Measurements from ENCODE around the gene KHSRP.

The KHSRP gene

DNA sequence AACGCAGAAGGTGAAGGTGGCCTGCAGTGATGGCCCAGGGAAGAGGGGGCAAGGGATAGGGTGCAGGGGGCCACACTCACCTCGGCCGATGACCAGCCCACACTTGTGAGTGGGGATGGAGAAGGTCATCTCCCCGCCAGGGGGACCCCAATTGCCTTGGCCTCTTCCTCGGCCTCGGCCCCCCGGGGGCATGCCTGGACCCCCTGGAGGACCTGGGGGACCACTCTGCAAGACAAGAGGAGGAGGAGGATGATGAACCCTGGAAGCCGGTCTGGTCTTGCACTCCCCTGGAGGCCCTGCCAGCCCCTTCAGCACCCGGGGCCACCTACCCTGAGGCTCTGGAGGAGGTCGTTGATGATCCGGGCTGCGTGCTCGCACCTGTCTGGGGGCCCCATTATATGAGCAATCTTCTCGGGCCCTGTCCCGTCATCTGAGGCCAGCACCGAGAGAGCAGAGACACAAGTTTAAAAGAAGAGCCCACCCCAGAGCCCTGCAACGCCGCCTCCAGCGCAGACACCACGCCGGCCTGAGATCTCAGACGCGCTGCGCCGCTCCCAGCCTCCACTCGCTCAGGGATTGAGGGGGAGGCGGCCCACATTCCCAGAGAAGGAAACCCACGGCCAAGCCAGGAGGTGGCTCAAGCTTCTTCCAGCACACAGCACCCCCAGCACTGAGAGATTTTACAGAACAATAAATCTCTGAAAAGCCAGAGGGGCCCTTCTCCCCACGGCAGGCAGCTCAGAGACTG lies 7.8 kb downstream of the KHSRP start:
- TF ChIP-seq, protein P1, sequence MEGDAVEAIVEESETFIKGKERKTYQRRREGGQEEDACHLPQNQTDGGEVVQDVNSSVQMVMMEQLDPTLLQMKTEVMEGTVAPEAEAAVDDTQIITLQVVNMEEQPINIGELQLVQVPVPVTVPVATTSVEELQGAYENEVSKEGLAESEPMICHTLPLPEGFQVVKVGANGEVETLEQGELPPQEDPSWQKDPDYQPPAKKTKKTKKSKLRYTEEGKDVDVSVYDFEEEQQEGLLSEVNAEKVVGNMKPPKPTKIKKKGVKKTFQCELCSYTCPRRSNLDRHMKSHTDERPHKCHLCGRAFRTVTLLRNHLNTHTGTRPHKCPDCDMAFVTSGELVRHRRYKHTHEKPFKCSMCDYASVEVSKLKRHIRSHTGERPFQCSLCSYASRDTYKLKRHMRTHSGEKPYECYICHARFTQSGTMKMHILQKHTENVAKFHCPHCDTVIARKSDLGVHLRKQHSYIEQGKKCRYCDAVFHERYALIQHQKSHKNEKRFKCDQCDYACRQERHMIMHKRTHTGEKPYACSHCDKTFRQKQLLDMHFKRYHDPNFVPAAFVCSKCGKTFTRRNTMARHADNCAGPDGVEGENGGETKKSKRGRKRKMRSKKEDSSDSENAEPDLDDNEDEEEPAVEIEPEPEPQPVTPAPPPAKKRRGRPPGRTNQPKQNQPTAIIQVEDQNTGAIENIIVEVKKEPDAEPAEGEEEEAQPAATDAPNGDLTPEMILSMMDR (IDR thresholded peaks at IDR 0.05): no peak
- Histone ChIP-seq H3K27me3 (no peaks in the 10 kb centered on the region), H3K9me3 (no peaks in the 10 kb centered on the region), H3K4me3 (no peak overlapping the region), H3K4me1 (peaks cover 0 to 9% (median 5%) of the 10 kb centered on the region in 4 donors), H3K27ac (no peak overlapping the region), H3K36me3 (peaks cover 60 to 86% (median 81%) of the 10 kb centered on the region in 3 donors)
- DNase-seq: no peak
- intact Hi-C loops (cut with DNase I; ENCODE audit: low total_unique reads): no loop called here

DNA sequence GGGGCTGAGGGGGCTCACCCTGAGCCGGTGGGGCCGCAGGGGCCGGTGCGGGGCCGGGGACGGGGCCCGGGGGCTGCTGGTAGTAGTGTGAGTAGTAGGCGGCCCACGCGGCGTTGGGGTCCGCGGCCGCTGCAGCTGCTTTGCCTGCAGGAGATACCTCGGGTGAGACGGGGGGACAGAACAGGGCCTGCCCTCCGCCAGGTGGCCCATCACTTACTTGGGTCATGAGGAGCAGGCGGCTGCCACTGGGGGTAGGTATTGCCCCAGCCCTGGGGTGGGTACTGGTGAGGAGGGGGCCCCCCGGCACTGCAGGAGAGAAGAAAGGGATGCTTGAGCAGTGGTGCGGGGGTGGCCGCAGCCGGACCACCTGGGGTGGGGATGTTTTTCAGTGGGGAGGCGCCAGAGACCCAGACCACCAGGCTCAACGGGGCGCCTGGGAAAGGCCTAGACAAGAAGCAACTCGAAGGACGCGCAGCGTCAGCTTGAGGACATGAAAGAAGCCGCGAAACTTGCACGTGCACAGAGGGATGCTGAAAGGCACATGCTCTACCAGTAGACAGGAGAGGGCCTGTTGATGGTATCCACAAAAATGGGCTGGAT lies 8.9 kb downstream of the KHSRP start:
- peaks cover 60 to 74% (median 69%) of the 10 kb centered on the region in 3 donors for H3K36me3 ChIP-seq

DNA sequence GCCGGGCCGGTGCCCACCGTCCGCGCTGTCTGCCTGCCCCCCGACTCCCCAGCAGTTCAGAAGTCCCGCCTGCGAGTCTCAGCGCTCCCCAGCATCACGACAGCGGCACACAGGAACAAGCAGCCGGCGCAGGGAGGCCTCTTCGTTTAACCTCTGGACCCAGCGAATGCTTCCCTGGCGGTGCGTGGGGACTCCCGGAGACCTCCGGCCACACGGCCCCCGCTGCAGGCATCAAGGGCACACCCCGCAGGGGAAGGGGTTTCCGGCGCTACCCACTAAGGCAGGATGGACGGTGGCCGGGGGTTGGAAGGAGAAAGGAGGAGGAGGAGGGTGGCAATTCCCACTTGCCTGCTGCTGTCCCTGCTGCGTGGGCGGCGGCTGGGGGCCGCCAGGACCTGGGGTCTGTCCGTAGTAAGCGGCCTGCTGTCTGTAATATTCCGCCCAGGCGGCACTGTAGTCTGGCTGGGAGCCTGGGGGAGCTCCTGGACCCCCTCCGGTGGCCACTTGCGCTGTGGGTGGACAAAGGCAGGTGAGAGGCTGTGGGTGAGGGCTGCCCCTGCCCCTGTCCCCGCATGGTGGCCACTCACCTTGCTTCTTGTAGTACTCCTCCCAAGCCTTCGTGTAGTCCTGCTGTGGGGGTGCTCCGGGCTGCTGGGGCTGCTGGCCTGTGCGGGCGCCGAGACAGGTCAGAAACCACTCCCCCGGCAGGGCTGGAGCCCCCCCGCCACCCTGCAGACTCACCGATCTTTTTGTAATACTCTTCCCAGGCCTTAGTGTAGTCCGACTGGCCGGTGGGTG lies 9.6 kb downstream of the KHSRP start:
- Histone ChIP-seq H3K4me3 (no peak overlapping the region), H3K36me3 (peaks cover 55 to 68% (median 62%) of the 10 kb centered on the region in 3 donors), H3K4me1 (no peaks in the 10 kb centered on the region), H3K27me3 (no peaks in the 10 kb centered on the region), H3K27ac (no peak overlapping the region), H3K9me3 (no peaks in the 10 kb centered on the region)
- TF ChIP-seq, protein P1 (IDR thresholded peaks at IDR 0.05): no peak
- intact Hi-C loops (cut with DNase I; ENCODE audit: low total_unique reads): no loop called here
- no peak for DNase-seq

More for the DNA sequence above, 8.9 kb downstream of the KHSRP start:
- no peaks in the 10 kb centered on the region for H3K4me1 ChIP-seq
- H3K27me3 ChIP-seq: no peaks in the 10 kb centered on the region
- no peak overlapping the region for H3K27ac ChIP-seq
- no peak overlapping the region for H3K4me3 ChIP-seq
- intact Hi-C loops (cut with DNase I; ENCODE audit: low total_unique reads): no loop called here
- H3K9me3 ChIP-seq: no peaks in the 10 kb centered on the region
- DNase-seq: no peak
- TF ChIP-seq, protein P1 (IDR thresholded peaks at IDR 0.05): no peak

DNA sequence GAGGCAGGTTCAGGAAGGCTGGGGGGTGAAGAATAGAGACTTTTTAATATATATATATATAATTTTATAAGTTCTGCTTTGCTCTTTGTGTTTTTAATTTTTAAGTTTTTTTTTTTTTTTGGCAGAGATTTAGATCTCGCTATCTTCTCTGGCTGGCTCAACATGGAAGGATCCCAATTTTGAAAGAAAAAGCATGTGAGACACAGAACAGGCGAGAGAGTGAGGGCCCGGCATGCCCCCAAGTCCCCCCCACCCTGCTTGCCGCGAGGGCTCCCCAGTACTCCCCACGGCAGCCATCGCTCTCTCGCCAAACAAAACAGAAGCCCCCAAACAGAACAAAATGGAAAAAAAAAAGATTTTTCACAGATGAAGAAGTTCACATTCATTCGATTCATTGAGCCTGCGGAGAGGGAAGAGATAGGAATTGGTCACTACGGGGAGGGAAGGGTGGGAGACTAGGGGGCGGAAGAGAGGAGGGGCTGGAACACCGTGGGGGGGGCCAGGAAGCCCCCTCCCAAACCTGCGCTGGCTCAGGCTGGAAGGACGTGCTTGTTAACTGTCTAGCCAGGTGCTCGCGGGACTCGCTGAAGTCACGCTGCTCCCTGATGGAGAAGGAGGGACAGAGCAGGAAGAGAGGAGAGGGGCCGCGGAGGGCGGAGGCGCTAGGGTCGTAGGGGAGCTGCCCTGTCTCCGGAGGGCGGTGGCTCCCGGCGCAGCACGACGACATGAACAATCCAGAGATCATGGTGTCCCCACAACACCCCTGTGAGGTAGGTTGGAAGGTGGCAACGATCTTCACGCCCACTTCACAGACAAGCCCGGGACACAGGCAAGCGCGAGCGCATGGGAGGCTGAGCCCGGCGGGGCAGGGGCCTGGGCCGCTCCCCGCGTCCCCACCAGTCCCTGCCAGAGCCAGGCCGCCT lies 10.6 kb downstream of the KHSRP start:
- H3K9me3 ChIP-seq: no peaks in the 10 kb centered on the region
- intact Hi-C loops (cut with DNase I; ENCODE audit: low total_unique reads): no loop called here
- TF ChIP-seq, protein P1 (IDR thresholded peaks at IDR 0.05): no peak
- no peak overlapping the region for H3K4me3 ChIP-seq
- H3K4me1 ChIP-seq: no peaks in the 10 kb centered on the region
- H3K27ac ChIP-seq: no peak overlapping the region
- H3K36me3 ChIP-seq: peaks cover 49 to 58% (median 52%) of the 10 kb centered on the region in 3 donors
- H3K27me3 ChIP-seq: no peaks in the 10 kb centered on the region
- DNase-seq: no peak

DNA sequence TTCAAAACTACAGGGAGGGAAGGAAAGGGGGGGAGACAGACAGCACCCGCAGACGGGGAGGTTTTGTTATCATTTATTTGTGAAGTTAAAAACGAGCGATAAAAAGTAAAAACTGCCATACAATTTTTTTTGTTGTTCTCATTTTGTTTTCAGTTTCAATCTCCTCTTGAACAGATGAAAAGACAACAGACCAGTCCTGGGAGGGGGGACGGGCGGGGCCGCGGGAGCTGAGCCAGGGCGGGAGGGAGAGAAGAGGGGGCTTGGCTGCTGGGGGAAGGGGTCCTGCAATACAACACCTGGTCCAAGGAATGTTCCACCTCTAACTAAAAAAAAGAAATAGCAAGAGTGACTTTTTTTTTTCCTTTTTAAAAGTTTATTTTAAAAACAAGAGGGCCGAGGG lies 11.3 kb downstream of the KHSRP start:
- no peak for DNase-seq
- peaks cover 44 to 51% (median 45%) of the 10 kb centered on the region in 3 donors for H3K36me3 ChIP-seq
- TF ChIP-seq, protein P1 (IDR thresholded peaks at IDR 0.05): no peak
- no peaks in the 10 kb centered on the region for H3K4me1 ChIP-seq
- no peak overlapping the region for H3K4me3 ChIP-seq
- no peak overlapping the region for H3K27ac ChIP-seq
- no peaks in the 10 kb centered on the region for H3K9me3 ChIP-seq
- no peaks in the 10 kb centered on the region for H3K27me3 ChIP-seq
- intact Hi-C loops (cut with DNase I; ENCODE audit: low total_unique reads): no loop called here
